Measurements from ENCODE around the gene WBP1L.
A peak's percentile ranks its signal among the peaks of the same experiment; 100 is the strongest.
"Not testable (repeated sequence)": the region's sequence is repeated elsewhere in the genome, so short reads cannot be mapped to it uniquely, and the experiment has no call there.

WBP1L gene

GRCh38 chr10:102726274-102726673 is 17.5 kb upstream of the WBP1L start:
- no peak for FAIRE-seq

DNA sequence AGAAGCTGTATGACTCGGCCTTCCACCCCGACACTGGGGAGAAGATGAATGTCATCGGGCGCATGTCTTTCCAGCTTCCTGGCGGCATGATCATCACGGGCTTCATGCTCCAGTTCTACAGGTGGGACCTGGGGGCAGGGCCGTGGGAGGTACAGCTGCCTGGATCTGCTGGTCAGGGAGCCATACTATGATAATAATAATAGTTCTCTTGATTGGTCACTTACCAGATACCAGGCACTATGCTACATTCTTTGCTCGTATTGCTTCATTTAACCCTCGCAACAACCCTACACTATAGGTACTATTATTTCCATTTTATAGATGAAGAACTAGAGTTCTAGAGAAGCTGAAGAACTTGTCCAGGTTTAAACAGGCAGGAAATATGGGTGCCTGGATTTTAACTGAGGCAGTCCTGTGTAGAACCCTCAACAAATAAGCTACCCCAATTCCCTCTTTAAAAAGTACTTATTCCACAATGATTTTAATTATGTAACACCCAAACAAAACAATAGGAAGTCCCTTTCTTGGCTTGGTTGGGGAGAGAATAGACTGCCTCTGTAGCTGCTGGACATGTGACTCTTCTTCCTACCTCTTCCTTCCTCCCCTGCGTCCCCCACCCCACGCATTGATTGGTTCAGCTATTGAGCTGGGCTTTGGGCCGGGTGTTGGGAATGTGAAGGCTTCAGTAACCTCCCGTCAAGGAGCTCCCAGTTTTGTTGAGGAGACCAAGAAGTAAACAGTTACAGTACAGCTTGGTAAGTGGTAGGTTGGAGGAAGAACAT is 16.5 kb upstream of the WBP1L start:
- FAIRE-seq: no peak

DNA sequence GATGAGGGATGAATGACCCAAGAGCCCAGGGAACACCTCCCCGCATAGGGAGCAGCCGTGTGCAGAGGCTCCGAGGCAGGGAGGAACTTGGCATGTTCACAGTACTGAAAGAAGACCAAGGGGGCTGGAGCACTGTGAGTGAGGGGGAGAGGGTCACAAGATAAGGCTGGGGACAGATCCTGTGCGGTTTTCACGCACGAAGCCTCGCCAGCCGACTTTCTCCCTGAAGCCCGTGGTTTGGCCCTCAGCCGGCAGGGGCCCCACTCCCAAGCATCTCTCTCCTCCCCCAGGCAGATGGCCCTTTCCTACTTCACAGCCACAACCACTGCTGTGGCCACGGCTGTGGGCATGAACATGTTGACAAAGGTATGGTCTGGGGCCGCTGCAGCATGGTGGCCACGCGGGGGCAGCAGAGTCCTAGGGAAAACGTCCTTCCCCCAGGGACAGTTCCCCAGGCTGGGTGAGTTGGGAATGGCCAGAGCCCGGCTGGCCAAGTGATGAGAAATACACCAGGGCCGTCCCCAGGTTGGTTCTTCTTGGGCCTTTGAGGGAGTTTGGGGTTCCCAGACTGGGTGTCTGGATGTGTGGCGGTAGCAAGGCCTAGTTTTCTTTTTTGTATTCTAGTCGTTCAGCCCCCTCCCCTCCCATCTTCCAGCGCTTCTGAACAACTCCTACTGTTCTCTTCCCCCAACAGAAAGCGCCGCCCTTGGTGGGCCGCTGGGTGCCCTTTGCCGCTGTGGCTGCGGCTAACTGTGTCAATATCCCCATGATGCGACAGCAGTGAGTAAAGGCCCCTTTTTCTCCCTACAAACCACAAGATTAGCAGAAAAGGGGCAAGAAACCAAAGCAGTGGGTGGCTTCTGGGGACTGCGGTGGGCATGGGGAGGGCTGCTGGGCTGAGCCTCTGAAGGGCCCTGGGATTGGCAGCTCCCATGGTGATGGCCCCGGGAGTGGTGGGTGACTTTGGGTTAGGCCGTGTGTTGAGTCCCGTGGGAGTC is 14.4 kb upstream of the WBP1L start:
- FAIRE-seq: peak; percentile 71

GRCh38 chr10:102731222-102731800 is 12.4 kb upstream of the WBP1L start:
- no peak for FAIRE-seq

DNA sequence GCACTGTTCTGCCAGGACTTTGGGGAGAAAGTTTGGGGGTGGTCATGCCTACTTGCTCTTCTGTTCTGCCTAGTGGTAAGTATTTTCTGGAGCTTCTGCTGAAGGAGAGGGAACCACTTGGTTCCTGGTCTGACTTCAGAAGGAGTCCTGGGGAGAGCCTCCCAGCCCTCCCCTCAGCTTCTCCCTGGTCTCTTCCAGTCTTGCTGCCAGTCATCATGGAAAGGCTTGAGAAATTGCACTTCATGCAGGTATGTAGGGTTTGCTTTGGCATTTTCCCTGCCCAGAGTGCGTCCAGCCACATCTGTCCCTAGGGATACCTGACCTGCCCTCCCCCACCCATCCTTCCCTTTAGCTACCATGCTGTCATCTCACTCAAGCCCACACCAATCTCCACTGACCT is 11.1 kb upstream of the WBP1L start:
- FAIRE-seq: no peak

DNA sequence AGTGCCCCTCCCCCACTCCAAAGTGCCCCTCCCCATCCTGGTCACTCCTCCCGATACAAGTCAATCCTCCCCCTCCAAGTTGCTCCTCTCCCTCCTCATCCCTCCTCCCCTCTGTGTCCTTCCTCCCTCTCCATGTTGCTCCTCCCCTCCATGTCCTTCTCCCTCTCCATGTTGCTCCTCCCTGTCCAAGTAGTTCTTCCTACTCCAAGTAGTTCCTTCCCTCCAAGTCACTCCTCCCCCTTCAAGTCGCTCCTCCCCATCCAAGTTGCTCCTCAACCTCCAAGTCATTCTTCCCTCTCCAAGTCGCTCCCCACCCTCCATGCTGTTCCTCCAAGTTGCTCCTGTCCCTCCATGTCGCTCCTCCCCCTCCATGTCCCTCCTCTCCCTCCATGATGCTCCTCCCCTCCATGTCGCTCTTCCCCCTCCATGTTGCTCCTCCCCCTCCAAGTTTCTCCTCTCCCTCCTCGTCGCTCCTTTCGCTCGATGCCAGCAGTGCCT is 8.6 kb upstream of the WBP1L start:
- FAIRE-seq: no peak

DNA sequence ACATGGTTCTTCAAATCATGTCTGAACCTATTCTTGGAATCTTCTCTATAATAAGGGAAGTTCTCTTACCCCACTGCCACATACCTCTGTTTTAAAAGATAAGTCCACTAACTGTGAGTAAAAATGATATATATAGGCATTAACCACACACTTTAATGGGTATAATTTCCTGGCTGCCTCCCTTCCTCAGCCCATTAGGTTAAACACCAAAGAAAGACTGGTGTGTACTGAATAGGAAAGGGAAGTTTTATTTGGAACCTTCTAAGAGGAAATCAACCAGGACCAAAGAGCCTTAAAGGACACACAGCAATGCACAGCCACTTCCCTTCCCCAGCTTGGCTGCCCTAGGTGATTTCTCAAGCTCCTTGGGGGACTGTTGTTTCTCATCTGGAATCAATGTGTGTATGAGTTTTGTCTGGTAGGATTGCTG is 5.0 kb upstream of the WBP1L start:
- FAIRE-seq: no peak

- FAIRE-seq: no peak
Observed at GRCh38 chr10:102740229-102740628, 3.5 kb upstream of the WBP1L start.

GRCh38 chr10:102741726-102742237 is 2.0 kb upstream of the WBP1L start:
- no peak for FAIRE-seq

DNA sequence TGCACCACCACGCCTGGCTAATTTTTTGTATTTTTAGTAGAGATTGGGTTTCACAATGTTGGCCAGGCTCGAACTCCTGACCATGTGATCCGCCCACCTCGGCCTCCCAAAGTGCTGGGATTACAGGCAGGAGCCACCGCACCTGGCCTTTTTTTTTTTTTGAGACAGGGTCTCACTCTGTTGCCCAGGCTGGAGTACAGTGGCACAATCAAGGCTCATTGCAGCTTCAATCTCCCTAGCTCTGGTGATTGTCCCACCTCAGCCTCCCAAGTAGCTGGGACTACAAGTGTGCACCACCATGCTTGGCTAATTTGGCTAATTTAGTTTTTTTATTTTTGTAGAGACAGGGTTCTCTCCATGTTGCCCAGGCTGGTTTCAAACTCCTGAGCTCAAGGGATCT is 1.4 kb upstream of the WBP1L start:
- not testable (repeated sequence) for FAIRE-seq

DNA sequence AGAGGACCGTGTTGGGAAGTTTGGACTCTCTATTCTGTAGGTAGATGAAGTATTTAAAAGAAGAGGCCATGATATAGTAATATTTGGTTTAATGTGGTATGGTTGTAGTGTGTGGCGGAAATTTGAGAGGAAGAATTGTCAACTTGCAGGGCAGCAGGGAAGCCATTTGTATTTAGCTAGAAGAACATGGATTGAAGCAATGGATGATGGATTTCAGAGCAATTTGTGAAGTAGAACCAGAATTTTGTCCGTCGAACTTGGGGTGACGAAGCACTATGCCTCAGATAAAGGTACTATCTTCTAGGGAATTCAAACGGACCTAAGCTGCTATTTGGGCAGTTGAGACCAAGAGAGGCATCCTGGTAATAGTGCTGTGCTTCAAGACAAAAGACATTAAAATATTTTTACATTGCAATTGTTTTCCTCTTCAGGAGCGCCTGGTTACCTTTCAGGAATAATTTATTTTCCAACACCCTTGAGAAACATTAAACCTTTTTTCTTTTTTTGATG is 615 bp upstream of the WBP1L start:
- no peak for FAIRE-seq

DNA sequence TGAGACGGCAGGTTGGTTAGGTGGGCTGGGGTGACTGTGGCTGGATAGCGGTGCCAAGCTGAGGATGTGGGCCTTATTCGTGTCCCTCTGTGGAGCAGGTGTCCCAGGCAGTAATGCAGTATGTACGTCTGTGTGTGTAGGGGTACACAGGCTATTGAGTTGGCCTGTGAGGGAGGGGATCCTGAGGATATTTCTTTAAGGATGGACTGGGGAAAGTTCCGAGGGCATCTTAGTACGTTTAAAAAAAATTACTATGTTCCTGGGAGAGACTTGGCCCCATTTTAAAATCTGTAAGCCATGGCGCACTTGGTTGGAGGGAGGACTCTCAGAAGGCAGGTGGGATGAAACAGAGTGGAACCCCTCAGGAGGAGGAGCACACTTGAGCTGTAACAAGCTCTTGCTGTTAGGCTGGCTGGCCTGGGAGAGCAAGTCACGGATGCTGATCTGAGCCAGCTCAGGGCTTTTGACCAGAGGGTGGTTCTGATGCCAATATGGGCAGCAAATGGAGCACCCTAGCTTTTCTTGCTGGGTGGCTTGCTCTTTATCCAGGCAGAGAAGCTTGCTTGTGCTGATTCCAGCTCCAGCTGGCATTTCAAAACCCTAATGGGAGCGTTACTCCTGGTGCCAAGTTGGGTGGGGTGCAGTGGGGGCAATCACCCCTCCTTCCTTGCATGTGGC is 765 bp downstream of the WBP1L start:
- FAIRE-seq: no peak

GRCh38 chr10:102745157-102745556 is 1.4 kb downstream of the WBP1L start:
- FAIRE-seq: no peak

DNA sequence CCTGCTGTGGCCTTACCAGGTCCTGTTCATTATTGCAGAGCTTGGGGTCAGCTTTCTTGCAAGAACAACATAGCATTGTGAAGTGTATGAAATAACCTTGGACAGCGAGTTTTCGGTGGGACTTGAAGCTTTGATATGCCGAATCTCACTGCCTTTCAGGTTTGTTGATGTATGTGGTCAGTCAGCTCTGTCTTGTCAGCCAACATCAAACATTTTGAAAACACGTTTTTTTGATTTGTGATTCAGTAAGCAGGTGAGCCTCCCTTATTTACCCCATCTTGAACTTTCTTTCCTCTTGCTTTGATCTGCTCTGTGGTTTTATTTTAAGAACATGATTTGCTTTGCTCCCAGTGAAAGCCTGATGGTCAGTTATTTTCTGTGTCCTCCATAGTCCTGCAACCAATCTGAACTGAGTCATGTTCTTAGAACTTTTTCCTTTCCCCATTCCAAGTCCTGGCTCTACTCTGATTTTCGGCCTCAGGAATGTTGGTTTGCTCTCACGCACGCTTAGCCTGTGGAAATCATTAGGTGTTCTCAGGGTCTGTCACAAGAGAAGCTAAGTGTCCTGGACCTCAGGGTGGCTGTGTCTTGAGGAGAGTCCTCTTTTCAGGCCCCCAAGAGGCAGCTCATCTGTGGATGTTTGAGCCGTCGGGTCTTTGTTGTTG is 8.7 kb downstream of the WBP1L start:
- FAIRE-seq: no peak

DNA sequence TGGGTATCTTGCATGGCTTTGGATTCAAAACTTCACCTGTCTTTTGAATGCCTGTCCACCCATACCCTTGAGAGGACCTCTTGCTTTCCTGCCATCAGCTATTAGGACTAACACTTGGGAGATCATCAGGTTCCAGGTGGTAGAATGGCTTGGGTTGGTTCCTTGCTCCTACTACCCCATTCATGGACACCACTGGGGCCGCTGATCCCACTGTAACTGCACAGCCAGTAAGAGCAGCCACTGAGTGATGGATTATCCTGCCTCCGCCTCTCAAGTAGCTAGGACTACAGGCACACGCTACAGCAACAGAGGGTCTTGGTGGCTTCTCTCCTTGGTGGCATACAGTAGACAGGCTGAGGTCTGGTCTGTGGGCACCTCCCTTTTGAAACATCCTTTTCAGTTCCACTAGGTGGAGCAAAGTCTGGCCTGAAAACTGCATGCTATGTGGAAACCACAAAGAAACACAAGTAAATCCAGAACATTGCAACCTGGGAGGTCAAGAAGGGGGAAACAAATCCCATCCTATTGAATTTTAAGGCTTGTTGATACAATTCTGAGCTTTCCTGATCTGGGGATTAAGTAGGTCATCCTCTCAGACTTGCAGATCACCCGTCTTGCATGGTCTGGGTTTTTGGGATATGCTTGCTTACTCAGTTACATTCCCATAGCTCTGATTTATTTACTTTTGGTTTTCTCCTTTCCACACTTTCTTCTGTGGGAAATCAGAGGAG is 9.4 kb downstream of the WBP1L start:
- no peak for FAIRE-seq

DNA sequence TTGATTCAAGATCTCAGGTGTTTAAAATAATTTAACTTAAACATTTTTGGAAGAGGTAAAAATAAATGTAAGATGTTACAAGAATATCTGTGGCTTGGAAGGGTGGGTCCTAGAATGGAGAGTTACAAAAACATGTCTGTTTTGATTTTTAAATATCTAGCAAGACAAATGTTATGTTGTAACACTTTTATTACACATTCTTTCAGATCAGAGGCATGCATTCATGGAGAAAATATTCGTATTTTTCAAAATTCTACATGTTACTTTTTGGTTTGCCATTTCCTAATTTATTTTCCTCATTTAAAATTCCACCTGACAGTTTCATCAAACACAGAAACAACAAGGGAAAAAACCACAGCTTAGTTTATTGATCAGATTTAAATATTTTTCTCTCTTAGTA is 10.0 kb downstream of the WBP1L start:
- peak; percentile 6 for FAIRE-seq

DNA sequence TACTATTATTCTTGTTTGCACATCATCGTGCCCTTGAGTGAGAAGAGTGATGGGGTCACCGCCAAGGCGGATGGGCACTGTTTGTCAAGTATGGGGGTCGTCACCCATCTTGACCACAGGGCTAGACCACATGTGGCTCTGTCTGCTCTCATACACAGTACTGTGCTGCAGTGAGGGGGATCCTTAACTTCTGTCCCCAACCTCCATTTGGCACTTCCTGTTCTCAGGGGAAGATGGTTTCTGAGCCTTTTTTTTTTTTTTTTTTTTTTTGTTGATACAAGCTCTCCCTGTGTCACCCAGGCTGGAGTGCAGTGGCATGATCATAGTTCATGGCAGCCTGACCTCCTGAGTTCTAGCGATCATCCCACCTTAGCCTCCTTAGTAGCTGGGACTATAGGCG is 13.6 kb downstream of the WBP1L start:
- no peak for FAIRE-seq

- no peak for FAIRE-seq
Observed at GRCh38 chr10:102758240-102758932, 14.6 kb downstream of the WBP1L start.

DNA sequence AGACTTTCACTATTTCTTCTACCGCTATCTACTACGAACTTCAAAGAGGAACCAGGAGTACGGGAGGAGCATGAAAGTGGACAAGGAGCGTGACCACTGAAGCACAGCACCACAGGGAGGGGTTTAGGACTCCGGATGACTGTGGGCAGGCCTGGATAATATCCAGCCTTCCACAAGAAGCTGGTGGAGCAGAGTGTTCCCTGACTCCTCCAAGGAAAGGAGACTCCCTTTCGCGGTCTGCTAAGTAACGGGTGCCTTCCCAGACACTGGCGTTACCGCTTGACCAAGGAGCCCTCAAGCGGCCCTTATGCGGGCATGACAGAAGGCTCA is 15.2 kb downstream of the WBP1L start:
- not testable (repeated sequence) for FAIRE-seq

DNA sequence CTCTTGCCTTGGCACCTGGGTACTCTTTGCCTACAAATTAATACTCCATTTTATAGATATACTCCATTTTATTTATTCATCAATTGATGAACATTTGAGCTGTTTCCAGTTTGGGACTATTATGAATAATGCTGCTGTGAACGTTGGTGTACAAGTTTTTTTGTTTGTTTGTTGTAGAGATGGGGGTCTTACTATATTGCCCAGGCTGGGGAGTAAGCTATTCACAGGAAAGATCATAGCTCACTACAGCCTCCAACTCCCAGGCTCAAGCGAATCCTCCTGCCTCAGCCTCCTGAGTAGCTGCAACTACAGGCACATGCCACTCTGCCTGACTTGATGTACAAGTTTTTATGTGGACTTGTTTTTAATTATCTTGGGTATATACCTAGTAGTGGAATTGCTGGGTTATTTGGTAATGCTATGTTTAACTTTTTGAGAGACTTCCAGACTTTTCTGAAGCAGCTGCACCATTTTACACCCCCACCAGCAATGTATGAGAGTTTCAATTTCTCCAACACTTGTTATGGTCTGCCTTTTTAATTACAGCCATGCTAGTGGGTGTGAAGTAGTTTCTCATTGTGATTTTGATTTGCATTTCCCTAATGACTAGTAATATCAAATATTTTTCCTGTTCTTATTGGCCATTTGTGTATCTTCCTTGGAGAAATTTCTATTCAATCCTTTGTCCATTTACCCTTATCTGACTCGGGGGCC is 15.9 kb downstream of the WBP1L start:
- no peak for FAIRE-seq
